ENCODE data around the gene GPR153. TPM values are rescaled to one million over a fixed set of nuclear protein-coding genes. Genes with fewer than 3 reads are reported as not detected.

Gene GPR153
- total and polyA plus RNA-seq, 2 of the 13 experiments (the other 11 are each of a cell fraction or from before 2014, with no cell fraction given) = 0.22 to 0.31 TPM

- no peak for TF ChIP-seq RXRA (CRISPR knock-in tag; IDR thresholded peaks at IDR 0.05)
- no peak for TF ChIP-seq ZNF383 (CRISPR knock-in tag; IDR thresholded peaks at IDR 0.05; ENCODE audit: borderline replicate concordance)
- no peak for TF ChIP-seq KAT7 (CRISPR knock-in tag; IDR thresholded peaks at IDR 0.05; ENCODE audit: borderline replicate concordance)
- no peak for TF ChIP-seq ZHX1 (CRISPR knock-in tag; IDR thresholded peaks at IDR 0.05; ENCODE audit: low read depth)
- no peak for TF ChIP-seq ZNF780A (CRISPR knock-in tag; IDR thresholded peaks at IDR 0.05)
- no peak for TF ChIP-seq STAT5B (CRISPR knock-in tag; IDR thresholded peaks at IDR 0.05)
- no peak for TF ChIP-seq SPEN (CRISPR knock-in tag; IDR thresholded peaks at IDR 0.05; ENCODE audit: low read depth)
Measured at GRCh38 chr1:6208723-6209660, 51.9 kb downstream of the GPR153 start (continued).

- no TSS peak for BruUV-seq (replicated peaks)
- CTCF ChIA-PET (ENCODE audit: low intra/inter-chr PET ratio, low total read pairs) = no interaction called here
- Histone ChIP-seq H3K27ac (ENCODE audit: extremely low read length, insufficient read depth, low read length) (no peak overlapping the region), H2AFZ (ENCODE audit: low read length) (no peak overlapping the region), H3K9ac (ENCODE audit: insufficient read depth, low read depth, low read length) (no peak overlapping the region), H3K36me3 (replicated peaks in 1 of 2; ENCODE audit: control insufficient read depth in 1 of 2, insufficient read depth in 2 of 2, low read length in 2 of 2) (peaks cover 7 to 18% of the 10 kb centered on the region in 2 experiments; a peak in 4 of 5 replicates), H3K4me1 (ENCODE audit: insufficient read depth, low read length) (peaks cover 17% of the 10 kb centered on the region), H3K79me2 (ENCODE audit: insufficient read depth, low read length) (no peaks in the 10 kb centered on the region), H3K4me2 (ENCODE audit: low read depth, low read length) (no peak overlapping the region), H3K27me3 (ENCODE audit: control insufficient read depth in 1 of 2, insufficient read depth in 2 of 2, low read length in 2 of 2) (no peaks in the 10 kb centered on the region), H3K9me3 (ENCODE audit: low read length) (no peaks in the 10 kb centered on the region), H3K4me3 (replicated peaks in 1 of 3; ENCODE audit: insufficient read depth in 1 of 3, low read depth in 2 of 3, low read length in 3 of 3) (no peak overlapping the region), H4K20me1 (ENCODE audit: insufficient read depth, low read length) (no peaks in the 10 kb centered on the region)
- in situ Hi-C loops (cut with HindIII; ENCODE audit: extremely low pct_ligation_motif_present, low pct_unique_long_range_greater_than_20kb) = no loop called here
- DNase-seq (ENCODE audit: low spot score) (no peak), ATAC-seq (no peak), FAIRE-seq (no peak)
- intact Hi-C loops (cut with micrococcal nuclease; ENCODE audit: unreplicated experiment) = loop anchor here (10.0 kb wide), 1 partner anchor 623 kb away; no protein-coding TSS in a partner anchor
- WGBS (ENCODE audit: low lambda C conversion rate) = 95% methylated on average over 9 of the region's 10 CpGs
- POLR2A ChIA-PET = no interaction called here
- TF ChIP-seq GMEB1 (CRISPR knock-in tag; IDR thresholded peaks at IDR 0.05; ENCODE audit: borderline replicate concordance) (no peak), KMT2B (CRISPR knock-in tag; IDR thresholded peaks at IDR 0.05) (no peak), MLLT10 (CRISPR knock-in tag; IDR thresholded peaks at IDR 0.05) (no peak), ZNF512B (CRISPR knock-in tag; IDR thresholded peaks at IDR 0.05; ENCODE audit: borderline replicate concordance) (no peak), ZNF354B (CRISPR knock-in tag; IDR thresholded peaks at IDR 0.05) (no peak), KLF11 (CRISPR knock-in tag; IDR thresholded peaks at IDR 0.05) (no peak), NFYB (CRISPR knock-in tag; IDR thresholded peaks at IDR 0.05) (no peak), SNRNP70 (IDR thresholded peaks at IDR 0.05; ENCODE audit: low read depth, low read length) (no peak), AGO1 (IDR thresholded peaks at IDR 0.05; ENCODE audit: low read depth, low read length, poor library complexity, severe bottlenecking) (no peak)
Measured at GRCh38 chr1:6207921-6208320, 53.0 kb downstream of the GPR153 start.

All from HepG2 (cell line).